ENCODE results near the gene LTA4H. TPM values are rescaled to one million over a fixed set of nuclear protein-coding genes. Genes with fewer than 3 reads are reported as not detected.

Gene LTA4H
- total and polyA plus RNA-seq, 2 of the 4 experiments (the other 2 are of a cell fraction) = 41.0 to 43.3 TPM

- dilution Hi-C loops (cut with HindIII; ENCODE audit: low sequenced_read_pairs, unreplicated experiment) = no loop called here
- no CpG with 5 or more reads among the region's 7 CpGs for WGBS, 2 experiments (ENCODE audit: extremely low coverage in 2 of 2, insufficient read length in 1 of 2)
- Histone ChIP-seq H4K91ac (ENCODE audit: insufficient read depth, low read depth, low read length) (no peak overlapping the region), H2BK120ac (ENCODE audit: low read depth, low read length) (no peak overlapping the region), H2AK5ac (ENCODE audit: low read depth, low read length) (no peak overlapping the region), H3K79me1 (ENCODE audit: low read depth in 1 of 2, low read length in 2 of 2) (no peaks in the 10 kb centered on the region), H3K9me3 (ENCODE audit: control insufficient read depth, insufficient read depth, low read length) (no peaks in the 10 kb centered on the region), H3K14ac (replicated peaks; ENCODE audit: low read depth, low read length) (no peak overlapping the region), H3K18ac (ENCODE audit: low read depth, low read length) (no peak overlapping the region), H3K4ac (ENCODE audit: low read depth, low read length) (no peak overlapping the region), H2AK9ac (replicated peaks; ENCODE audit: low read depth, low read length, poor library complexity) (no peak overlapping the region), H3K4me1 (ENCODE audit: control insufficient read depth, insufficient read depth, low read length) (no peaks in the 10 kb centered on the region), H3K9ac (ENCODE audit: low read depth, low read length) (no peak overlapping the region), H3K9me1 (ENCODE audit: insufficient read depth, low read length) (no peaks in the 10 kb centered on the region; the same call in 1 of the 2 replicates), H4K20me1 (ENCODE audit: insufficient read depth, low read length) (no peaks in the 10 kb centered on the region), H2AFZ (replicated peaks; ENCODE audit: low read length, poor library complexity) (no peak overlapping the region), H2BK15ac (ENCODE audit: low read depth, low read length) (no peak overlapping the region), H2BK5ac (ENCODE audit: low read depth, low read length, poor library complexity, severe bottlenecking) (no peak overlapping the region), H3K27ac (ENCODE audit: insufficient read depth, low read length) (no peak overlapping the region), H3K27me3 (ENCODE audit: control insufficient read depth, insufficient read depth, low read length) (no peaks in the 10 kb centered on the region), H3K23ac (ENCODE audit: low read depth, low read length) (no peak overlapping the region), H4K8ac (ENCODE audit: low read depth in 2 of 2, low read length in 2 of 2) (no peak overlapping the region), H3K4me3 (ENCODE audit: insufficient read depth, low read depth, low read length) (no peak overlapping the region), H4K5ac (ENCODE audit: low read depth, low read length) (no peak overlapping the region), H3K36me3 (ENCODE audit: control insufficient read depth, insufficient read depth, low read length) (peaks cover 6% of the 10 kb centered on the region; the same call in 1 of the 2 replicates), H3K56ac (ENCODE audit: extremely low read depth, insufficient read depth, low read length) (no peak overlapping the region), H3K4me2 (ENCODE audit: low read depth, low read length) (no peak overlapping the region), H2BK20ac (ENCODE audit: low read depth, low read length) (no peak overlapping the region)
- ATAC-seq (ENCODE audit: low read depth) (peak; percentile 94), DNase-seq (peak; percentile 61)
- no TSS peak for BruUV-seq (replicated peaks)
- CTCF ChIA-PET = interaction anchor here (0.6 to 3.0 kb wide), 9 partner anchors 9 to 518 kb away, joined by 3 to 11 read pairs (median 5); no protein-coding TSS in a partner anchor
- intact Hi-C loops (cut with micrococcal nuclease) = loop anchor here (1.0 to 2.0 kb wide), 3 partner anchors 80 to 416 kb away; no protein-coding TSS in a partner anchor
- POLR2A ChIA-PET (ENCODE audit: unreplicated experiment) = no interaction called here
- peak; percentile 65 for TF ChIP-seq RAD21 (IDR thresholded peaks at IDR 0.05; ENCODE audit: low read length)
- peak; percentile 46 for TF ChIP-seq SMC3 (IDR thresholded peaks at IDR 0.05; ENCODE audit: low read depth, low read length)
- peak; percentile 63 for TF ChIP-seq CTCF (conservative IDR thresholded peaks at IDR 0.05; ENCODE audit: low read depth, low read length)
- no peak for TF ChIP-seq ELK1 (IDR thresholded peaks at IDR 0.05; ENCODE audit: borderline replicate concordance, low read depth, low read length)
- in situ Hi-C loops (cut with MboI; ENCODE audit: low sequenced_read_pairs) = no loop called here
These were observed 36.6 kb downstream of the LTA4H start for GRCh38 chr12:95998611-95999286.

Data from IMR-90 (cell line).